ENCODE measurements around the gene LEP. TPM values are rescaled to one million over a fixed set of nuclear protein-coding genes. Genes with fewer than 3 reads are reported as not detected.

LEP gene
- total and polyA plus RNA-seq, 9 of the 15 experiments (the other 6 are each of a cell fraction or from before 2014, with no cell fraction given): not detected

DNA sequence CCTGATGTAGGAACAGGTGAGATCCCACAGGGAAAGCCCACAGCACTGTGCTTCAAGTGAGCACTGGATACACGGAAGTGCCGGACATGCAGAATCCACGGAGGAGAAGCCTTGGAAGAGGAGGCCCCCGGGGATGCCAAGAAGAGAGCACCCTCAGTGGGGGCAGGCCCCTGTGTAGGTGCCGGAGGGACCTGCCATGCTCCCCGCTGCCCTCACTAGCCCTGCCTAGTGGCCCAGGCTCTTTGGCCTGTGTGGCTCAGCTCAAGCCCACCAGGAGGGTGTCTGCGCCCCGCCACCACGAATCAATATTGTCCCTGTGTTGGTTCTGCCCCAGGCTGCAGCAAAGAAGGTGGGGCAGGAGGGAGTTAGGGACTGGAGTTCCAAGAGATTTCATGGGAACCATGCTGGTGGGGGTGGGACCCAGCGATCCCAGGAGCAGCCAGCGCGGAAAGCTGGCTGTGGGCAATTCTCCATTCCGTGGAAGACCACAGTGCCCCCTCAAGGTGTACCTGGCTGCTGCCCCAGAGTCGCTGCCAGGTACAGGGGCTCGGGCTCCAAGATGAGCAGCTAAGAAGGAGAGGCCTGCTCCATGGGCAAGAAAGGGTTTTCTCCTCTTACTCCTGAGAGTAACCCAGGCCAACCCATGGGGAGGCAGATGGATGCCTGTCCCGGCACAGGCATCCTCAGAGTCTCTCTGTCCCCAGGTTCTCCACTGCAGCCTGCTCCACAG is 34.9 kb upstream of the LEP start:
- in situ Hi-C loops (cut with MboI): loop anchor here (5.0 kb wide), 1 partner anchor 494 kb away; no protein-coding TSS in a partner anchor
- ChIA-PET CTCF (ENCODE audit: low intra/inter-chr PET ratio) (interaction anchor here (1.1 kb wide), 1 partner anchor 733 kb away, joined by 3 read pairs; no protein-coding TSS in a partner anchor), POLR2A (interaction anchor here (0.6 to 0.9 kb wide), 4 partner anchors 8 to 32 kb away, joined by 3 to 4 read pairs (median 4); no protein-coding TSS in a partner anchor)
- Histone ChIP-seq H3K4me1 (replicated peaks in 1 of 2; ENCODE audit: control insufficient read depth in 2 of 2, insufficient read depth in 2 of 2, low read length in 2 of 2) (peaks cover 13 to 38% of the 10 kb centered on the region in 2 experiments; a peak in 4 of 5 replicates), H4K20me1 (replicated peaks; ENCODE audit: control insufficient read depth, insufficient read depth, low read length) (peaks cover 13% of the 10 kb centered on the region; the same call in 1 of the 2 replicates), H3K36me3 (ENCODE audit: control insufficient read depth, insufficient read depth, low read length) (no peaks in the 10 kb centered on the region), H3K9ac (ENCODE audit: insufficient read depth in 1 of 2, low read depth in 2 of 2, low read length in 2 of 2) (no peak overlapping the region), H3K79me2 (ENCODE audit: control insufficient read depth, insufficient read depth, low read length) (no peaks in the 10 kb centered on the region), H2AFZ (ENCODE audit: low read depth, low read length) (no peak overlapping the region), H3K4me3 (no peak overlapping the region), H3K4me2 (ENCODE audit: insufficient read depth, low read length) (no peak overlapping the region), H3K9me1 (ENCODE audit: control insufficient read depth, insufficient read depth, low read length) (no peaks in the 10 kb centered on the region), H3K27ac (ENCODE audit: extremely low read depth, low read depth, low read length) (no peak overlapping the region), H3K27me3 (ENCODE audit: control insufficient read depth in 2 of 2, insufficient read depth in 2 of 2, low read length in 2 of 2) (peaks cover 19 to 65% of the 10 kb centered on the region in 2 experiments; a peak in 4 of 5 replicates), H3K9me3 (replicated peaks; ENCODE audit: control insufficient read depth, insufficient read depth, low read depth, low read length) (no peaks in the 10 kb centered on the region; the same call in 1 of the 2 replicates)
- DNase-seq (ENCODE audit: extremely low read depth in 1 of 4, low spot score in 3 of 4): no peak
- FAIRE-seq: no peak
- no TSS peak for BruUV-seq (replicated peaks)
- intact Hi-C loops (cut with micrococcal nuclease): loop anchor here (5.0 to 10.0 kb wide), 4 partner anchors 251 to 1401 kb away; no protein-coding TSS in a partner anchor
- ATAC-seq: no peak
- 15% methylated on average over 16 of the region's 16 CpGs for WGBS (ENCODE audit: insufficient coverage, low coverage, missing lambda C conversion rate)
- TF ChIP-seq AFF4 (CRISPR knock-in tag; IDR thresholded peaks at IDR 0.05): no peak
- TF ChIP-seq ZFP91 (CRISPR knock-in tag; IDR thresholded peaks at IDR 0.05): no peak
- no peak for TF ChIP-seq DPF2 (IDR thresholded peaks at IDR 0.05)
- TF ChIP-seq FUS (optimal IDR thresholded peaks at IDR 0.05; ENCODE audit: low read depth, low read length): no peak
- no peak for TF ChIP-seq MEF2D (tag; conservative IDR thresholded peaks at IDR 0.05; ENCODE audit: low read depth)
- no peak for TF ChIP-seq MTF1 (CRISPR knock-in tag; IDR thresholded peaks at IDR 0.05; ENCODE audit: borderline replicate concordance)
- no peak for TF ChIP-seq KHSRP (IDR thresholded peaks at IDR 0.05)
- TF ChIP-seq RFX7 (CRISPR knock-in tag; IDR thresholded peaks at IDR 0.05): no peak
- no peak for TF ChIP-seq ZNF699 (CRISPR knock-in tag; IDR thresholded peaks at IDR 0.05; ENCODE audit: insufficient replicate concordance)
- no peak for TF ChIP-seq GTF2A2 (tag; IDR thresholded peaks at IDR 0.05)
- no peak for TF ChIP-seq CSDE1 (IDR thresholded peaks at IDR 0.05)
- TF ChIP-seq JUN (IDR thresholded peaks at IDR 0.05; ENCODE audit: borderline replicate concordance, low read depth, low read length): no peak
- no peak for TF ChIP-seq JUN (CRISPR knock-in tag; IDR thresholded peaks at IDR 0.05; ENCODE audit: borderline replicate concordance)
- TF ChIP-seq SMARCB1 (IDR thresholded peaks at IDR 0.05; ENCODE audit: insufficient read length, low read depth): no peak
- no peak for TF ChIP-seq EZH2 (IDR thresholded peaks at IDR 0.05; ENCODE audit: borderline replicate concordance, low read depth, low read length)
- TF ChIP-seq CBFA2T2 (conservative IDR thresholded peaks at IDR 0.05): no peak
- TF ChIP-seq, protein P1, sequence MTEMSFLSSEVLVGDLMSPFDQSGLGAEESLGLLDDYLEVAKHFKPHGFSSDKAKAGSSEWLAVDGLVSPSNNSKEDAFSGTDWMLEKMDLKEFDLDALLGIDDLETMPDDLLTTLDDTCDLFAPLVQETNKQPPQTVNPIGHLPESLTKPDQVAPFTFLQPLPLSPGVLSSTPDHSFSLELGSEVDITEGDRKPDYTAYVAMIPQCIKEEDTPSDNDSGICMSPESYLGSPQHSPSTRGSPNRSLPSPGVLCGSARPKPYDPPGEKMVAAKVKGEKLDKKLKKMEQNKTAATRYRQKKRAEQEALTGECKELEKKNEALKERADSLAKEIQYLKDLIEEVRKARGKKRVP (CRISPR knock-in tag; IDR thresholded peaks at IDR 0.05): no peak
